Measurements from ENCODE around the gene ETV6.

ETV6 gene

DNA sequence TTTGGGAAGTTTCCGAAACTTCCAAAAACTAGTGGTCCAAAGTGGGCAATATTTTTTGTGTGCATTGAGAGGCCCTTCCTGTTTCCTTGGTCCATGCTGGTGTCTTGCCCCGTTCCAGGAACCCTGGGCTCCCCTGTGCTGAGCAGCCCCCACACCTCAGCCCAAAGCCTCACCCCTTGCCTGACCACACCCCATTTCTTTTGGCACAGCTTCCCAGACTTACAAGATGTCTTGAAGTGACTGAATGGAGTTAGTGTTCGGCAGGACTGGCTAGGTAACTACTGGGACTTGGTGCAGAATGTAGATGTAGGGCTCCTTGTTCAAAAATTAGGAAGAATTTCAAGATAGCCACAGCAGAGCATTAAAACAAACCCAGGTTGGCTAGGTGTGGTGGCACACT lies 68.6 kb downstream of the ETV6 start:
- no peak for DNase-seq (ENCODE audit: low spot score)

DNA sequence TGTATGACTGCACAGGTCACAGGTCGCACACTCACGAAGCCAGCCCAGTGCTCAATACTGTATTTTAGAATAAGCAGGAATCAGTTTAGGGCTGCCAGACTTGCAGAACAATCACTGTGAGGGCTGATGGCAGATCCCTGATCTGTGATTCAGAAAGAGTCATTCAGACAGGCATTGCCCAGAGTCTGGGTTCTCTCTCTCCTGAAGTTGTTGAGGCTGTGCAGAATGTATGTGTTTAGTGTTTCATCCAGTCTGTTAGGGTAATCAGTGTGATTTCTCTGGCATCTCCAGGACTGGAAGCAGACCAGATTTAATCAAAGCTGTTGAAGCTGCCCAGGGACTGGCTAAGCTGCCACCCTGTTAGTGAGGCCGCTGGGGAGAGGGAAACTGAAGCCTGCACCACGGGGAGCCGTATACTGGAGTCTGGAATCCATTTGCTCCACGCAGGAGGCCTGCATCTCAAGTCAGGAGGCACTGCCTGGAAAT lies 69.3 kb downstream of the ETV6 start:
- no peak for DNase-seq (ENCODE audit: low spot score)

- no peak for DNase-seq (ENCODE audit: low spot score)
Measured at GRCh38 chr12:11719678-11720099, 70.2 kb downstream of the ETV6 start.

DNA sequence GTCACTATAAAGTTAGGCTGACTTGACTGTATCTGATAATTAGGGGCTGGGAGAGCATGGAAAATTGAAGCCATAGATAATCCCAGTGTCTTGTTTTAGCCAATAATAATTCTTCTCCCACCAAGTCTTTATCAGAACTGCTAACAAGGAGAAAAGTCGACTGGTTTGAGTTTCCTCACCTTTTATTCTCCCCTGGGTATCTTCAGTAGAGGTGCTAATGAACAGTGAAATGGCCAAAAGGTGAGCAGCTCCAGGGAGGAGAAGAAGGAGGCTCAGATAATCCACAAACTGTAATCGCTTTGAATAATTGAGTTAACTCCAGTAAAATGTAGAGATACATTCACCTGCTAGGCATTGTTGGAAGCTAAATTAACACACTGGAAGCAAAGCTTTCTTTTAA lies 72.6 kb downstream of the ETV6 start:
- DNase-seq (ENCODE audit: low spot score): no peak

GRCh38 chr12:11722578-11723138 lies 73.2 kb downstream of the ETV6 start:
- DNase-seq (ENCODE audit: low spot score): no peak

GRCh38 chr12:11723993-11724392 lies 74.5 kb downstream of the ETV6 start:
- DNase-seq (ENCODE audit: low spot score): no peak

DNA sequence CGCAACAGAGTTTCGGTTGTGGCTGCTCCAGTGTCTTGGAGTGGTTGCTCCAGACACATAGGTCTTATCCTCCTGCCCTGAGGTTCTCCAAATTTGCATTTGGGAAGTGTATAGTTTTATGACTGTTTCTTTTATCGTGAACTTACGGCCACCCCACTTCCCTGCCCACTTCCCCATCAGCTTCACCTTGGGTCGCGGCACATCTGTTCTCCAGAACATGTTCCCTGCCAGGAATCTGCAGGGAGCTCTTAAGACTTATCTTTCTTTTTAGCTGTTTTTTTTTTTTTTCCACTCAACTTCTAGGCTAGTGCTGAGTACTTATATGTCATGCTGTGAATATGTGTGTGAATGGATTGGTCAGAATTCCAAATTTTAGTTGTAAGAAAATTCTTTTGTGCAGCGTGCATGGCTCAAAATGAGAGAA lies 75.4 kb downstream of the ETV6 start:
- DNase-seq (ENCODE audit: low spot score): no peak

DNA sequence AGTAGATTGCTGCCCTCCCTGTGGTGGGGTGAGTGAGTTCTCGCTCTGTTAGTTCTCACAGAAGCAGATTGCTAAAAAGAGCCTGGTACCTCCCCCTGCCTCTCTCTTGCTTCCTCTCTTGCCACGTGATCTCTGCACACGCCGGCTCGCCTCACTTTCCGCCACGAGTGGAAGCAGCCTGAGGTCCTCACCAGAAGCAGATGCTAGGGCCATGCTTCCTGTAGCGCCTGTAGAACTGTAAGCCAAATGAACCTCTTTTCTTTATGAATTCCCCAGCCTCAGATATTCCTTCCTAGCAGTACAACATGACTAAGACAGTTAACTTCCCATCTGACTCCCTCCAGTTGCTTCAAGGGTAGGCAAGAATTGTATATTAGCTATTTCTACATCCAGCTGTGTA lies 76.2 kb downstream of the ETV6 start:
- DNase-seq (ENCODE audit: low spot score): no peak

DNA sequence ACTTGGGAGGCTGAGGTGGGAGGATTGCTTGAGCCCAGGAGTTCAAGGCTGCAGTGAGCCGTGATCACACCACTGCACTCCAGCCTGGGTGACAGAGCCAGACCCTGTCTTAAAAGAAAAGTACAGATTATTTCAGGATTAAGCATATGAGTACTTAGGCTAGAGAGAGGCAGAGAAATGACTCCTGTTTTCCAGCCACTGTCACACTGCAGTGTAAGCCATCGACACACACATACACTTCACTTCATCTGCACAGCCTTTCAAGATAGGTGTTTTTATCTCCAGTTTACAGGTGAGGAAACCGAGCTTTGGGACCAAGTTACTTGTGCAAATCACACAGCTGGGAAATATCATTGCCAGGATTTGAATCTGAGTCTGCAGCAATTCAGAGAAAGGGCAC lies 77.2 kb downstream of the ETV6 start:
- no peak for DNase-seq (ENCODE audit: low spot score)

DNA sequence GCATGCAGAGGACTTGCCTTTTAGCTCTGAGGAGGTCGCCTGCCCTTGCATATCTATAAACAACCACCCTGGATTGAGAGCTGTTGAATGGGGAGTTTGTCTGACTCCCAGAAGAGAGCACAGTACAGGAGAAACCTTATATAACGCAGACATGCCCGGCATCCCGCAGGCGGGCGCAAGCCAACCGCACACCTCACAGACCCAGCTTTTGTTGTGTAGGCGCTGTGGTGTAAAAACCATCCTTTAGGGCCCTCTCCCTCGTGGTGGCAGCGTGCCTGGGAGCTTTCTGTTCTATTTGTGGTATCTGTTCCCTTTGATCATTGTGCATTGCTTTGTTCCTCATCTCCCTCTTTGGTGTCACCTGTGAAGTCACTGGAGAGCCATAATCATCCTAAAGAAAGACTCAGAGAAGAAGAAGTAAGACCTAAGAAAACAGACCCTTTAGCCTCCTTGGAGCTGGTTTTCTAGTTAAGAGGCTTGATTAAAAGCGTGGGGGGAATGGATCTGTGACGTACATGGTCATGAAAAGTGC lies 77.7 kb downstream of the ETV6 start:
- DNase-seq (ENCODE audit: low spot score): peak; percentile 60

DNA sequence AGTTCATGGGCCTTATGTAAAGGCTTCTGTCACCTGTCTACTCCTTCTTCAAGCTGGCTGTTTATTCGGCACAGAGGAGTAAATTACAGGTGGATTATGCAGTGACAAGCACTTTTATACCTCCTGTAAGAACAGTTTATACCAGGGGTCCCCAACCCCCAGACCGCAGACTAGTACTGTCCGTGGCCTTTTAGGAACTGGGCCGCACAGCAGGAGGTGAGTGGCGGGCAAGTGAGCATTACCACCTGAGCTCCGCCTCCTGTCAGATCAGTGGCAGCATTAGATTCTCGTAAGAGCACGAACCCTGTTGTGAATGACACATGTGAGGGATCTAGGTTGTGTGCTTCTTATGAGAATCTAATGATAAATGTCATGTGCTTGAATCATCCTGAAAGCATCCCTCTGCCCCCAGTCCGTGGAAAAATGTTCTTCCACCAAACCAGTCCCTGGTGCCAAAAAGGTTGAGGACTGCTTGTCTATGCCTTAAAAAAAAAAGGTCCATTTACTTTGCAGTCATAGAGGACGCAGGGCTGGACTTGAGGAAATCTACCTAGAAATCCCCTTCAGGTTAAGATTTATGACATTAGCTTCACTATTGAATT lies 78.8 kb downstream of the ETV6 start:
- DNase-seq (ENCODE audit: low spot score): no peak

DNA sequence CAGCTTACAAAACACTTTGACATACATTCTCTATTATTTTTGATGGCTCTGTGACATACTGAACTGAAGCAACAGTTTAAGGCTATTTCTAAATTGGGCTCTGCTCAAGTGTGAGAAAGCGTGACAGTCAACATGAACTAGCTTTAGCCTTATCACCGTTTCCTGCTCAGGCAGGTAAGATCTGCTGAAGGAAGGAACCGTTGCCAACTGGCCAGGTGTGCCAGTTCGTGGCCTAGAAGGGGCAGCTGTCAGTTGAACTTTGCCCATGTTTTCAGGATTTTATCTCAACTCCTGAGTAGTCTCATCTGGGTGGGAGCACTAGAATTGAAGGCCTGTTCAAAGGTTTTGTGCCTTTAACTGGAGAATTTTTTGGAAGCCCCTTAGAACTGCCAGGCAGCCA lies 79.5 kb downstream of the ETV6 start:
- DNase-seq (ENCODE audit: low spot score): no peak

DNA sequence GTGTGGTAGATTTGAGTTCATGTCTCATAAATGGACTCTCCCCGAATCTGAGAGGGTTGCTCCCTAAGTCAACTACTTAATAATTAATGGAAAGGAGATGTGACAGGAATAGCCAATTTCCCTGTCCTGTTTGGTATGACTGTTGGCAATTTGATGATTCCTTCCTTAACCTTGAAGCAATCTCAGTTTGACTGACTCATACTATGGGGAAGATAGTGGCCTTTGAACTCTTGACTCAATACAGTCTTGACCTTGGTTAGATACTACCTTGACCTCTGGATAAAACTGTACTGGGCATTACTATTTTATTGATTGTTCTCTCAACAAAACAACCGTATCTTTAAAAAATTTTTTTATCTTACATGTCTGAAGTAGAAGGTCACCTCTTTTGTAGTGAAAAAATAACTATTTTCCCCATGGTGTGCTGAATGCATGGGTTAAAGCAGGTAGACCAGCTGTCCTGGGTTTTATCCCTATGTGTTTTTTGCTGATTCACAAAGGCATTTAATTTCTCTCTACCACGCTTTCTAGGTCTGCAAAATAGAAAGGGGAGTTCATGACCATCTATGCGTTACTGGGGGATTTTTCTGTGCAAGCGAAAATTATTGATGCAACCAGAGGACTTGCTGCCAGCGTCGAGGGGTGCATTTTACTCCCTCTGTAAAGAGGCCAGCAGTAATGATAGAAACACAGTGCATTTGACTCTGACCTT lies 80.1 kb downstream of the ETV6 start:
- DNase-seq (ENCODE audit: low spot score): no peak

DNA sequence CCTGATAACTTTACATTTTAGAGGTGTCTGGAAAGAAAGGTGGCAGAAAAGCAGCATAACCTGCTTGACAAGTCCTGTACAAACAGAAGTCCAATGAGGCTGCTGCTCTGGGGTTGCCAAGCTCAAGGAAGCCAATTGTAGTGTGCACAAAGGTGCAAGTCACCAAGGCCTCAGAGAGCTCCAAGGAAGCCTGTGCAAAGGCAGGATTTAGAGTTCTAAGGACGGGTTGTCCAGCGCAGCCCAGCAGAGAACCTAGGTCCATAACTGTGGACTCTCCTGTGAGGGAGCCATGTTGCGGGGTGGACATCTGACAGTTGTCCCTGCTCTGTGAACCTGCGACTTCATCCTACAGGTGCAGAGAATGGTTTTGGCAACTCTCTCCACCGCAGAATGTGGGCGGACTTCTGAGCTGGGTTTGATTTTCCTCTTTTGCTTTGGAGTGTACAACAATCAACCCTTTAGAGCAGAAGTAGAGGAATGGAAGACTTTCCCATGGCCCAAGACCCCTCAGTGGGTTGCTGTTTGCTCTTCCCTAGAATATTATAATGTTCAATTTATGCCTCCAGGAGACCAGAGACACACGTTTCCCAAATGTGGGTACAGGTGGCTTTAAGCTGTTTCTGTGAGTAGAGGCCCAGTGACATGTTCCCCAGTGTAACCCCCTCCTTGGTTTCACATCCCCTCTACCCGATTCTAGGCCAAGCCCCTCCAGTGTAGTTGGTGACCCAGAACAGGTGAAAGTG lies 81.0 kb downstream of the ETV6 start:
- DNase-seq (ENCODE audit: low spot score): no peak

DNA sequence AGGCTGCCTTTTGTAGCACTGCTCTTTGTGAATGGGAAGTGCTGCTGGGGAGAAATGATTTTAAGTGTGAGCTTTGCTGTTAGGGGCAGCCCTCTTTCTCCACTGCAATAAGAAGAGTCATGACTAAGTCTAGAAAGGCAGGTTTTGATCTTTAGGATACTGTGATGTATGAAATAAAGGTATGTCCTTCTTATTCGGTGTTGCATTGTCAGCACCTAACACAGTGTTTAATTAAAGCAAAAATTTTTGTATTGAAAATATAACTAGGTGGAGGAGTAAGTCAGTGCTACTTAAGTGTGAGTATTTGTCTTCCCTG lies 81.5 kb downstream of the ETV6 start:
- DNase-seq (ENCODE audit: low spot score): no peak

DNA sequence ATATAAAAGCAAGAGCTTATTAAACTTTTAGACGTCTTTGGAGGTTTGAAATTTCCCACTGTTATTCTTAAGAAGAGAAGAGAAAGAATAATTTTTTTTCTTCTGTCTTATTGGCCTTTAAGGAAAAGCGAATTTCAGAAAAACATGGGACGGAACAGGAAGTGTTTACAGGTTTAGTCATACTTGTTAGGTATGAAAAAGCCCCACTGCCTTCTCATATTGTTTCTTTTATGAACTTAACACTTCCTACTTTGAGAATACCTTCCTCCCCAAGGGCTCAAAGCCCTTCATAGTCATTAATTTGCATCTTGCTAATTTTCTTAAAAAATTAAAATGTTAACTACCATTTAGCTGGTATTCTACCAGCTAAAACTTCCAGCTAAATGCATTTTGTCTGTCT lies 82.0 kb downstream of the ETV6 start:
- DNase-seq (ENCODE audit: low spot score): peak; percentile 32

- no peak for DNase-seq (ENCODE audit: low spot score)
Measured at GRCh38 chr12:11732023-11732422, 82.5 kb downstream of the ETV6 start.

GRCh38 chr12:11732715-11733114 lies 83.2 kb downstream of the ETV6 start:
- DNase-seq (ENCODE audit: low spot score): no peak

- DNase-seq (ENCODE audit: low spot score): no peak
Measured at GRCh38 chr12:11734580-11735180, 85.2 kb downstream of the ETV6 start.

DNA sequence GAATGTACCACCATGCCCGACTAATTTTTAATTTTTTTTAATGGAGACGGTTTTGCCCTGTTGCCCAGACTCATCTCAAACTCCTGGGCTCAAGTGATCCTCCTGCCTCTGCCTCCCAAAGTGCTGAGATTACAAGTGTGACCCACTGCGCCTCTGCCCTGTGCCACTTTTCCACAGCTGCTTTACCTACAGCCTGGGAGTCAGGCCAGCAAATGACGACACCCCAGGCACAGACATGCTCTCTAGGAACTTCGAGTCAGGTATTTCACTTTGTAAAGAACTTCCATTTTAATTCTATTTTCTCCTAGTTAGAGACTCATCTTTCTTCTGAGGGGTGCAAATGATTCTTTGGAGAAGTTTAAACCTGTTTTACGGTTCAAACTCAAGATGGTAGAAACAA lies 89.0 kb downstream of the ETV6 start:
- no peak for DNase-seq (ENCODE audit: low spot score)

- DNase-seq (ENCODE audit: low spot score): no peak
Measured at GRCh38 chr12:11739980-11740577, 90.6 kb downstream of the ETV6 start.

Data from CD4-positive, alpha-beta T cell treated with Interleukin-6 at 100 ng/mL for 8 hours (primary cell).